Measurements from ENCODE around the gene PDE4A.
"Not testable (repeated sequence)": the region's sequence is repeated elsewhere in the genome, so short reads cannot be mapped to it uniquely, and the experiment has no call there.

PDE4A gene

GRCh38 chr19:10420444-10421239 is at the start of gene PDE4A:
TSS of gene PDE4A (plus strand) at chr19:10420538. CDS start at chr19:10420765, 227 bp downstream.
- DNase-seq = no peak

GRCh38 chr19:10372690-10373089 is 47.6 kb upstream of the PDE4A start:
- peak; percentile 74 to 80 for DNase-seq

GRCh38 chr19:10374931-10375330 is 45.4 kb upstream of the PDE4A start:
- DNase-seq = no peak

- not testable (repeated sequence) for DNase-seq
Measured at GRCh38 chr19:10377140-10377640, 43.1 kb upstream of the PDE4A start.

- DNase-seq = no peak
Measured at GRCh38 chr19:10378124-10378523, 42.2 kb upstream of the PDE4A start.

GRCh38 chr19:10379880-10380312 is 40.4 kb upstream of the PDE4A start:
- DNase-seq = no peak

GRCh38 chr19:10380313-10381102 is 39.8 kb upstream of the PDE4A start, which contains the start of gene TYK2:
TSS of gene TYK2 (minus strand) at chr19:10380572. CDS start at chr19:10378406, 2,166 bp downstream.
- DNase-seq = peak; percentile 92 to 97

- DNase-seq = not testable (repeated sequence)
Measured at GRCh38 chr19:10383223-10383499, 37.2 kb upstream of the PDE4A start.

GRCh38 chr19:10384580-10384979 is 35.8 kb upstream of the PDE4A start:
- no peak for DNase-seq

- peak; percentile 45 to 56 for DNase-seq
Measured at GRCh38 chr19:10388957-10389356, 31.4 kb upstream of the PDE4A start.

GRCh38 chr19:10389863-10390262 is 30.5 kb upstream of the PDE4A start:
- no peak for DNase-seq

- DNase-seq = peak; percentile 35 to 39
Measured at GRCh38 chr19:10390652-10391286, 29.6 kb upstream of the PDE4A start.

- DNase-seq = no peak
Measured at GRCh38 chr19:10392120-10392519, 28.2 kb upstream of the PDE4A start.

- DNase-seq = no peak
Measured at GRCh38 chr19:10393137-10393536, 27.2 kb upstream of the PDE4A start.

- no peak for DNase-seq
Measured at GRCh38 chr19:10395003-10395402, 25.3 kb upstream of the PDE4A start.

GRCh38 chr19:10395436-10395835 is 24.9 kb upstream of the PDE4A start:
- no peak for DNase-seq

- no peak for DNase-seq
Measured at GRCh38 chr19:10395917-10396316, 24.4 kb upstream of the PDE4A start.

- DNase-seq = no peak
Measured at GRCh38 chr19:10398819-10399218, 21.5 kb upstream of the PDE4A start.

- not testable (repeated sequence) for DNase-seq
Measured at GRCh38 chr19:10399340-10399739, 21.0 kb upstream of the PDE4A start.

GRCh38 chr19:10399878-10400277 is 20.5 kb upstream of the PDE4A start:
- no peak for DNase-seq

GRCh38 chr19:10402441-10403038 is 17.8 kb upstream of the PDE4A start:
- DNase-seq = no peak

GRCh38 chr19:10403137-10404021 is 17.0 kb upstream of the PDE4A start, which contains the start of gene CDC37:
TSS of gene CDC37 (minus strand) at chr19:10403542. CDS start at chr19:10403479, 63 bp downstream.
- peak; percentile 87 to 90 for DNase-seq
